LNCAP (cell line): ENCODE measurements around the gene SPRR2F.

Experiments used
- TF ChIP-seq, protein P1 (sequence below): fragments of 450-650 bp; IDR thresholded peaks from 2 replicates; pipeline ENCODE4 v1.5.1; 2017; ENCODE audit warnings: mild to moderate bottlenecking

SPRR2F gene

DNA sequence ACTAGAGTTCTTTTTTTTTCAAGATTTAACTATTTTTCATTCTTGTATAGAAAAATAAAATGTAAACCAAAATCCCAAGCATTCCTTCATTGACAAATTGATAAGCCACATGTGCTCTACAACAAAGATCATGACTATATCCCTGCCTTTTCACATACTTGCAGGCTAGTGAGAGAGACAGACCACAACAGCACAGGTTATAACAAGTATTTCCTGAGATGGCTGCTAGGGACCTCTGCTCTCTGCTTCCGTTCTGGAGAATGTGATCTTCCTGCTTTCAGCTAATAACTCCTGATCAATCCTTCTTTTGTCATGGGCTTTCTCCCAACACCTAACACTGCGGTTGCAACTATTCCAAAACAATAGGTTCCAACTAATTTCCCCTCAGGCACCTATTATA is 14.0 kb upstream of the SPRR2F start:
- TF ChIP-seq, protein P1, sequence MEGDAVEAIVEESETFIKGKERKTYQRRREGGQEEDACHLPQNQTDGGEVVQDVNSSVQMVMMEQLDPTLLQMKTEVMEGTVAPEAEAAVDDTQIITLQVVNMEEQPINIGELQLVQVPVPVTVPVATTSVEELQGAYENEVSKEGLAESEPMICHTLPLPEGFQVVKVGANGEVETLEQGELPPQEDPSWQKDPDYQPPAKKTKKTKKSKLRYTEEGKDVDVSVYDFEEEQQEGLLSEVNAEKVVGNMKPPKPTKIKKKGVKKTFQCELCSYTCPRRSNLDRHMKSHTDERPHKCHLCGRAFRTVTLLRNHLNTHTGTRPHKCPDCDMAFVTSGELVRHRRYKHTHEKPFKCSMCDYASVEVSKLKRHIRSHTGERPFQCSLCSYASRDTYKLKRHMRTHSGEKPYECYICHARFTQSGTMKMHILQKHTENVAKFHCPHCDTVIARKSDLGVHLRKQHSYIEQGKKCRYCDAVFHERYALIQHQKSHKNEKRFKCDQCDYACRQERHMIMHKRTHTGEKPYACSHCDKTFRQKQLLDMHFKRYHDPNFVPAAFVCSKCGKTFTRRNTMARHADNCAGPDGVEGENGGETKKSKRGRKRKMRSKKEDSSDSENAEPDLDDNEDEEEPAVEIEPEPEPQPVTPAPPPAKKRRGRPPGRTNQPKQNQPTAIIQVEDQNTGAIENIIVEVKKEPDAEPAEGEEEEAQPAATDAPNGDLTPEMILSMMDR: no peak

DNA sequence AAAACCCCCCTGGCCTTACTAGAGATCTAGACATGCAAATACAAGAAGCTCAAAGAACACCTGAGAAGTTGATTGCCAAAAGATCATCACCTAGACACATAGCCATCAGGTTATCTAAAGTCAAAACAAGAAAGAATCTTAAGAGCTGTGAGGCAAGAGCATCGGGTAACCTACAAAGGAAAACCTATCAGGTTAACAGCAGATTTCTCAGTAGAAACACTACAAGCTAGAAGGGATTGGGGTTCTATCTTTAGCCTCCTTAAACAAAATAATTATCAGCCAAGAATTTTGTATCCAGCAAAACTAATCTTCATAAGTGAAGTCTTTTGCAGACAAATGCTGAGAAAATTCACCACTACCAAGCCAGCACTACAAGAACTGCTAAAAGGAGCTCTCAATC is 12.2 kb upstream of the SPRR2F start:
- TF ChIP-seq, protein P1: no peak

DNA sequence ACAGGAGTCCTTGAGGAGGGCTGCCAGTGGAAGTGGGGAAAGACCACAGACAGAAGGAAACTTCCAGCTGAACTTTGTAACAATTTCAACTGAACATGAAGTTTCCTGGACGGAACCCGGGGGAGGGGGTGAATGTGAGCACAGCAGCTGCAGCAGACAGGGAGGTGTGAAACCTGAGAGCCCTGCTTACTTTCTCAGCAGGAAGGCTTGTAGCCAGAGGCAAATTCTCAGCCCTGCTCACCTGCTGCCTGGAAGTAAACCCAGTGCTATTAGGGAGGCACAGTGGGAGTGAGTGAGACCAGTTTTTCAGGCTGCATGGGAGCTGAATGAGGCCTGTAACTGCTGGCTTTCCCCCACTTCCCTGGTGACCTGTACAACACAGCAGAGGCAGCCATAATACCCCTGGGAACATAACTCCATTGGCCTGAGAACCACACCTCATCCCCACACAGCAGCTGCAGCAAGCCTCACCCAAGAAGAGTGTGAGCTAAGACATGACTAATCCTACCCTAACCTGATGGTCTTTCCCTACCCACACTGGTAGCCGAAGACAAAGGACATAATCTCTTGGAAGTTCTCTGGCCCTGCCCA is 9.6 kb upstream of the SPRR2F start:
- TF ChIP-seq, protein P1: no peak

DNA sequence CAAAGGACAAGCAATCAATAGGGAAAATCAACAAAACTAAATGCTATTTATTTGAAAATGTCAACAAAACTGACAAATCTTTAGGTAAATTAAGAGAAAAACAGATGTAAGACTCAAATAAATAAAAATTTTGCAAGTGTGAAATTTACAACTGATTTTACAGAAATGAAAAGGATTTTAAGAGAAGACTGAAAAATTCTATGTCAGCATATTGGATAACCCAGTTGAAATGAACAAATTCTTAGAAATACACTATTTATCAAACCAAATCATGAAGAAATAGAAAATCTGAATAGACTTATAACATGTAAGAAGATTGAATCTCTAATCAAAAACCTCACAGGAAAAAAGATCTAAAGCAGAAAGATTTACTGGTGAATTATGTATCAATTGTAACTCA is 7.6 kb upstream of the SPRR2F start:
- TF ChIP-seq, protein P1: no peak

DNA sequence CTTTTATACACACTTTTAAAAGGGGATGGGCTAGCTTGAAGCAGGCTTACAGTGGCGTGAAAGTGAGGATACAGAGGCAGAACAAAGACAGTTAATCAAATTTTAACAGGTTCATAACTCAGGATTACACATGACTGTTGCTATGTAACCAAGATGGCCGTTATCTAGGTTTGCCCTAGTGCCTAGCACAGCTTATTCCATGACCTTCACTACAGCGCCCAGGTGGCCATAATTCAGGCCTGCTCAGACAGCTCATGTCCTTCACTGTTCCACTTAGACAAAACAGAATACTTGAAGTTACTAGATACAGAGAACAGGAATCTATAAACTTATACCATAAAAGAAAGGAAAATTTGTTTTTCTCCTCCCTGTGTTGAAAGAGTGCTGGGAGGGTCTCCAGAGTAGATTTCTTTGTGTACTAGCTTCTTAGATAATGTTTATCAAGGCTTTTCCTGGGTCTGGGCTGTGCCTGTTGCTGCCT is 6.2 kb upstream of the SPRR2F start:
- TF ChIP-seq, protein P1: no peak

DNA sequence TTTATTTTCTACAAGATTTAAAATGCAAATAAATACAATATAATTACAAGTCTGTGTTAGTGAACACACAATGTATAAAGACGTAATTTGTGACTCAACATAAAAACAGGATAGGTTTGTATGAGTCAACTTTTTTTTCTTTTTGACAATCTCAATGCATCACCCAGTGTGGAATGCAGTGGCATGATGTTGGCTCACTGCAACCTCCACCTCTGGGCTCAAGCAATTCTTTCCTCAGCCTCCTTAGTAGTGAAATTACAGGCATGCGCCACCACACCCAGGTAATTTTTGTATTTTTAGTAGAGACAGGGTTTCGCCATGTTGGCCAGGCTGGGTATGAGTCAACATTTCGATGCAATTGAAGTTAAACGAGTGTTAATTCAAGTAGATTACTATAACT is 13.1 kb downstream of the SPRR2F start:
- TF ChIP-seq, protein P1: no peak

DNA sequence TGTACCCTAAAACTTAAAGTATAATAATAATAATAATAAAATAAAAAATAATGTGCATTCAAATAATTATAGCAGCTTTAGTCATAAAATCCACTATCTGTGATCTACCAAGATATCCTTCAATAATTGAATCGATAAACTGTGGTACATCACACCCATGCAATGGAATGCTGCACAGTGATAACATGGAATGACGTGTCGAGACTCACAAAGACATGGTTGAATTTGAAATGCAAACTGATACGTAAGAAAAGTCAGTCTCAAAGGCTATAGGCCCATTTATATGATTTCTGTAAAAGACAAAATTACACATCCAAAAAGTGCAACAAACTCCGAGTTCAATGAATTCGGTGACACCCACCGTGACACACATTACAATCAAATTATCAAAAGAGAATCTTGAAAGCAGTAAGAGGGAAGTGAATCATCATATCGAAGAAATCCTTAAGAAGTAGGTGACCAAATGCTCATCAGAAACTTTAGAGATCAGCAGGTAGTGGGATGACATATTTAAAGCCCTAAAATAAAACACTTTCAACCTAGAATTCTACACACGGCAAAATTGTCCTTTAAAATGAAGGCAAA is 13.8 kb downstream of the SPRR2F start:
- TF ChIP-seq, protein P1: no peak
